NCI-H1417 (cell line): ENCODE data around the gene IL11.
"Not testable (repeated sequence)": the region's sequence is repeated elsewhere in the genome, so short reads cannot be mapped to it uniquely, and the experiment has no call there.

Experiments used
- DNase-seq, 3 experiments: peaks; one replicate each; lab custom pipeline; 2025; lab: John Stamatoyannopoulos, UW

IL11 gene

DNA sequence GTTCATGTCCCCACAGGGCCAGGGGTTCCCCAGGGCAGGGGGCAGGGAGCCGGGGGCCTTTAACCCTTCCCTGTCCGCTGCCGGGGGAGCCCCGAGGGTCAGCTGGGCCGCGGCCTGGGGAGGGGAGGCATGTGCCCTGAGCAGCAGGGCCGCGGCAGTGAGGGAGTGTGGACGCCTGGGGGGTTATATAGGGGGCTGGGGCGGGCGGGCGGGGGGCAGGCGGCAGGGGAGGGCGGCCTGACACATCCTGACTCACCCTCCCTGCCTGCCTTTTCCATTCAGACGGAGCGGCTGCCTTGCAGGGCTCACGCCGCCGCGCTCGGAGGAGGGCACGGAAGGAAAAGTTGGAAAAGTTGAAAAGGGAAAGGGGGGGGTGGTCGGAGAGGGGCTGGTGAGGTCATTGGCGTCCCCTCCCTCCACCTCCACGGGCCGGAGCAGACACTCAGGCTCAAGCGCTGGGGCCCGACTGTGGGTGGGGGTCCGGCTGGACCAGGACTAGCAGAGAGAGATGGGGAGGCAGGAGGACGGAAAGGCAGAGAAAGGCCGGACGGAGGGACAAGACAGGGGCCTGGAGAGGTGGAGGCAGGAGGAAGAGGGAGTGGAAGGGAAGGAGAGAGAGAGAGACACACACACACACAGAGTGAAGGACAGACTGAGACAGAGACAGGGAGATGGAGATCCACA lies at the start of gene IL11:
Gene IL11 (minus strand): TSS at position 159 of the 684 bp plus-strand sequence. CDS start 153 bp downstream, at position 6.
- no peak for DNase-seq

DNA sequence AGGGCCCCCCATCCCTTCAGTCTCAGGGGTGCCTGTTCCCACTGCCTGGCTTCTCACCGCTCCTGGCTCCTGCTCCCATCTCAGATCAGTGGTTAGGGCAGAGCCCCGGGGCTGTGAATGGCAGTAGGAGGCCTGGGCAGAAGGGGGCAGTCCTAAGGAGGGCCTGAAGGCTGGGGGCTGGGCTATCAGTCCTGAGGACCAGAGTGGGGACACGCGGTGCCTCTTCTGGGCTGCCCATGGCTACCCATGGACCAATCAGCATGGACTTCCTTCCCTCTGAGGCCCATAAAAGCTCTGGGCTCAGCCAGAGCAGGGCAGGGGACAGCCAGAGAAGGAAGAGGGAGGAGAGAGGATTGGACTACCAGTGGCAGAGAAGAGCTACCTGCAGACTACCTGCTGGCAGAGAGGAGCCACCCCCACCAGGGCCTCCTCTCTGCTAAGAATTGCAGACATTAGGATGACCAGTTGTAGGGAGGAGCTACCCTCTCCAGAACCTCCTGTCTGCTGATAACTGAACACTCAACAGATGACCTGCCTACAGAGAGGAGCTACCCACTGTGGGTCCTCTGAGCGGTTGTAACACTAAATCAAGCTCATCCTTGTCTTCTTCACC lies 49.5 kb upstream of the IL11 start:
- DNase-seq = no peak

- DNase-seq = no peak
Measured at GRCh38 chr19:55419103-55419502, 48.8 kb upstream of the IL11 start.

- peak; percentile 36 to 80 (median 55) for DNase-seq
Measured at GRCh38 chr19:55418185-55418584, 47.9 kb upstream of the IL11 start.

- DNase-seq = no peak
Measured at GRCh38 chr19:55410168-55410567, 39.9 kb upstream of the IL11 start.

DNA sequence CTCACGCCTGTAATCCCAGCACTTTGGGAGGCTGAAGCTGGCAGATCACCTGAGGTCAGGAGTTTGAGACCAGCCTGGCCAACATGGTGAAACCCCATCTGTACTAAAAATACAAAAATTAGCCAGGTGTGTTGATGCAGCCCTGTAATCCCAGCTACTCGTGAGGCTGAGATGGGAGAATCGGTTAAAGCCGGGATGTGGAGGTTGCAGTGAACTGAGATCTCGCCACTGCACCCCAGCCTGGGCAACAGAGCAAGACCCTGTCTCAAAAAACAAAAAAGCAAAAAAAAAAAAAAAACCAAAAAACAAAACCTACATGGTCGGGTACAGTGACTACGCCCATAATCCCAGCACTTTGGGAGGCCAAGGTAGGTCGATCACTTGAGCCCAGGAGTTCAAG lies 38.9 kb upstream of the IL11 start:
- not testable (repeated sequence) for DNase-seq

DNA sequence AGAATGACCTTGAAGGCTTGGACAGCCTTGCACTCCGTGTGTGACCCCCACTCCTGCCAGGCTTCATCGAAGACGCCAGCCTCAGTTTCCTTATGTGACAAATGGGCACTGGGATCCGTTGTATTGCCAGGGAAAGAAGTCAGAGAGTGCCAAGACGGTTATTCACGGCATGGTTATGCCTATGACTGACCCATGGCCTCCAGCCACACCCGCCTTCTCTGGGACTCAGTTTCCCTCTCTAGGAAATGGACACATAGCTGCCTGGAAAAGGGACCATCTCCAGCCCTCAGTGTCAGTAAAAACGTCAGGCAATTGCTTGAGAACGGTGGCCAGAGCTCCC lies 38.2 kb upstream of the IL11 start:
- no peak for DNase-seq

- peak; percentile 99 for DNase-seq
Measured at GRCh38 chr19:55407800-55408532, 37.7 kb upstream of the IL11 start.

GRCh38 chr19:55407550-55407799 lies 37.2 kb upstream of the IL11 start, which contains the start of gene UBE2S:
Gene UBE2S (minus strand): TSS chr19:55407788. CDS start chr19:55407589, 199 bp downstream.
- peak in 1 of 3 experiments; percentile 60 for DNase-seq

GRCh38 chr19:55406826-55407549 lies 36.7 kb upstream of the IL11 start:
- DNase-seq = peak in 2 of 3 experiments; percentile 58 to 61

- DNase-seq = no peak
Measured at GRCh38 chr19:55406091-55406825, 36.0 kb upstream of the IL11 start.

DNA sequence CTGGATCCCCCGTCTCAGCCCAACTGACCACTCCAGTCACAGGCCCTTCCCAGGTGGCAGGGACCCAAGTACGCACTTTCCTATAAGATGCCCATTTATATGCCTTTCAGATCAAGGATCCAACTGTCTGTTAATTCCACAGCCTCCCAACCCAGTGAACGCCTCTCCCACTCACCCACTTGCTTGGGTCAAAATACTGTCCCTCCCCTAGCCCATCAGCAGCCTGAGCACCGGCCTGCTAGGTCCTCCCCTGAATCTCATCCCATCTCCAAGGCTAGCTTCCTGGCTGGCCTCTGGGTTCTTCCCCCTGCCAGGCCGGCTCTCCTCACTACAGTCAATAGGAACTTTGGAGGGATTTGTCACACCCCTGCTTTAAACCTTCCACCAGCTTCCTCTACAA lies 35.4 kb upstream of the IL11 start:
- DNase-seq = no peak

- no peak for DNase-seq
Measured at GRCh38 chr19:55402509-55402908, 32.2 kb upstream of the IL11 start.

DNA sequence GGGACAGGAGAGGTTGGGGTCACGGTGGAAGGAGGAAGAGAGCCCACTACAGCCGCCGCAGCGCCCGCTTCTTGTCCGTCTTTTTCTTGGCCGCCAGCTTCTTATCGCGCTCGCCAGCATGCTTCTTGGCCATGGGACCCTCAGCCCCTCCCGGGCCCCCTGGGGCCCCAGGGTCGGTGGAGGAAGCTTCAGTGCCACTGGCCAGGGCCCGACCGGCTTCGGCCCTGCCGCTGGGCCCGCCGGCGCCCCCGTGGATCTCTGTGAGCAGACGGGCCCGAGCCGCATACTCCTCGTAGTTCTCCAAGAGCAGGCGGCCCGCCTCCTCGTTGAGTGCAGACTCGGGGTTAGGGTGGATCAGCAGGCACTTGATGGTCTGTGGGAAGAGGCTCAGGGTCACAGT lies 31.1 kb upstream of the IL11 start:
- not testable (repeated sequence) for DNase-seq

DNA sequence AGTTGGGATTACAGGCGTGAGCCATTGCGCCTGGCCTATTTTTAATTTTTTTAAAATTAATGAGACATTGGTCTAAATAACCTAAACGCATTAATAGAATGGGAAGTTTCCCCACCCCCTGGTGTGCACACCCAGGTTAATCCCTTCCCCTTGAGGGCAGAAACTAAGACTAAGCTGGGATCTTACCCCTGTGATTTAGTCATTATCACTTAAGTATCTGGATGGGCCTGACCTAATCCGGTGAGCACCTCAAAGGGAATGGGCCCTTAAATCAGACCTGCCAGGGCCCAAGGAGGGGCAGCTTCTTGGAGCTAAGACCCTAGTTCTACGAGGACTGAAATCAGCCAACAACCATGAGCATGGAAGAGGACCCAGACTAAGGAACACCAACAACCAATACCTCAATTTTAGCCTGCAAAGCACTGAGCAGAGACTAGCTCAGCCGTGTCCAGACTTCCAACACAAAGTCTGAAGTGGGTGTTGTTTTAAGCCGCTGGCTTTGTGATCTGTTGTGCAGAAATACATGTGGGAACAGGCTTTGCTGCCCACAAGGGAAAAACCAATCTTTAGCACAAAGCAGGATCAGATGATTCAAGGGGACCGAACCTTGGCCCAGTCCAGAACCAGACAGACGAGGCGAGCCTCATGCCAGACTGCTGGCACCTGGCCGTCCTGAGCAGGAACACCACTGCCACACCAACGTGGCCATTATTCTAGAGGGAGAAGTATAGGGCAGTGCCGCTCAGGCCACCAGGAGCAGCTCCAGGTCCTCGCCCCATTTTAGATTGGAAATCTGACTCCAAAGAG lies 30.2 kb upstream of the IL11 start:
- DNase-seq = no peak

GRCh38 chr19:55398200-55398925 lies 28.1 kb upstream of the IL11 start:
- DNase-seq = no peak

GRCh38 chr19:55392820-55393761 lies 22.8 kb upstream of the IL11 start:
- no peak for DNase-seq

GRCh38 chr19:55391702-55392615 lies 21.7 kb upstream of the IL11 start:
- no peak for DNase-seq
